Keratinocyte (primary cell): Measurements from ENCODE around the gene DLEC1. TPM values are rescaled to one million over a fixed set of nuclear protein-coding genes. Genes with fewer than 3 reads are reported as not detected.

Experiments used
- DNase-seq: peaks from one replicate; pipeline ENCODE4 v3.0.0-alpha.2; 2011; ENCODE audit warnings: low read depth, missing footprints, low spot score
- FAIRE-seq: peaks from 2 replicates; lab custom pipeline; 2011; peaks lifted over from hg19 to GRCh38; lab: Jason Lieb, UNC
- H2AFZ ChIP-seq: 2 replicates; pipeline ENCODE4 v1.6.0; 2012; ENCODE audit warnings: low read length, control low read depth, inconsistent platforms; ENCODE audit not compliant: control insufficient read depth
- H3K27ac ChIP-seq: 2 replicates; pipeline ENCODE4 v1.5.1; 2011; ENCODE audit warnings: low read length; ENCODE audit not compliant: control insufficient read depth, insufficient read depth
- H3K27me3 ChIP-seq: 3 replicates; pipeline ENCODE4 v1.6.0; 2011; ENCODE audit warnings: low read length; ENCODE audit not compliant: control insufficient read depth, insufficient read depth; ENCODE audit errors: extremely low read depth
- H3K36me3 ChIP-seq, 2 experiments: 2 replicates in 1 of 2; 3 replicates in 1 of 2; pipeline ENCODE4 v1.5.1; 2011; ENCODE audit warnings: low read length in 2 of 2, mild to moderate bottlenecking in 1 of 2; ENCODE audit not compliant: control insufficient read depth in 2 of 2, insufficient read depth in 2 of 2; ENCODE audit errors: extremely low read depth in 1 of 2
- H3K4me1 ChIP-seq: 3 replicates; pipeline ENCODE4 v1.5.1; 2011; ENCODE audit warnings: low read length; ENCODE audit not compliant: control insufficient read depth, insufficient read depth; ENCODE audit errors: extremely low read depth
- H3K4me2 ChIP-seq: 3 replicates; pipeline ENCODE4 v1.6.0; 2011; ENCODE audit warnings: low read depth, low read length; ENCODE audit not compliant: control insufficient read depth, insufficient read depth; ENCODE audit errors: extremely low read depth
- H3K4me3 ChIP-seq, 3 experiments: fragments of 200-600 bp in 1 of 3; sonication (generic) in 1 of 3; 2 replicates in 2 of 3; 3 replicates in 1 of 3; pipeline ENCODE4 v1.5.1; 2011 to 2016; ENCODE audit warnings: low read length in 3 of 3, mild to moderate bottlenecking in 3 of 3, control low read depth in 2 of 3, inconsistent platforms in 1 of 3, low read depth in 1 of 3, mixed read lengths in 1 of 3, mixed run types in 1 of 3, moderate library complexity in 1 of 3; ENCODE audit not compliant: control insufficient read depth in 2 of 3, insufficient read depth in 2 of 3; ENCODE audit errors: extremely low read depth in 1 of 3
- H3K79me2 ChIP-seq: 2 replicates; pipeline ENCODE4 v1.6.0; 2012; ENCODE audit warnings: low read length; ENCODE audit not compliant: control insufficient read depth, insufficient read depth
- H3K9ac ChIP-seq: 3 replicates; pipeline ENCODE4 v1.6.0; 2011; ENCODE audit warnings: low read length; ENCODE audit not compliant: control insufficient read depth, insufficient read depth; ENCODE audit errors: extremely low read depth
- H3K9me1 ChIP-seq: 3 replicates; pipeline ENCODE4 v1.6.0; 2011; ENCODE audit warnings: low read length; ENCODE audit not compliant: control insufficient read depth, insufficient read depth; ENCODE audit errors: extremely low read depth
- H3K9me3 ChIP-seq: 2 replicates; pipeline ENCODE4 v1.5.1; 2012; ENCODE audit warnings: low read depth, low read length; ENCODE audit not compliant: control insufficient read depth
- H4K20me1 ChIP-seq: 3 replicates; pipeline ENCODE4 v1.6.0; 2011; ENCODE audit warnings: low read length; ENCODE audit not compliant: control insufficient read depth, insufficient read depth; ENCODE audit errors: extremely low read depth
- EZH2 ChIP-seq: IDR thresholded peaks from one replicate; pipeline ENCODE4 v1.6.1; 2012; ENCODE audit warnings: inconsistent platforms, mild to moderate bottlenecking, low read length, moderate library complexity
- dilution Hi-C: fragments of 300-500 bp; cut with MboI; formaldehyde crosslinking; loops from one replicate; pipeline ENCODE4 v1.7.0; 2020; ENCODE audit warnings: low sequenced_read_pairs; ENCODE audit not compliant: extremely low pct_ligation_motif_present
- polyA plus RNA-seq, 5 experiments: library from polyadenylated mRNA; depleted of rRNA in 3 of 5; stranded (reverse) in 3 of 5; stranded (forward) in 1 of 5; unstranded in 1 of 5; fragments of >200 nt; gene quantifications; 1 replicate in 1 of 5; 2 replicates in 3 of 5; 3 replicates in 1 of 5; pipeline versions ENCODE4 v1.2.1 to v1.2.3, GENCODE V29; 2011 to 2012; ENCODE audit warnings: missing spikeins in 2 of 5, low read depth in 1 of 5, low replicate concordance in 1 of 5
- TF ChIP-seq, protein P1 (sequence below), 3 experiments: IDR thresholded peaks in 1 of 3; conservative IDR thresholded peaks in 1 of 3; optimal IDR thresholded peaks in 1 of 3; 2 replicates in 2 of 3; 3 replicates in 1 of 3; pipeline versions ENCODE3 to v1.5.1; 2011; ENCODE audit warnings: low read length in 3 of 3, mild to moderate bottlenecking in 3 of 3, moderate library complexity in 2 of 3, control low read depth in 1 of 3, inconsistent platforms in 1 of 3; ENCODE audit not compliant: insufficient read depth in 2 of 3; ENCODE audit errors: extremely low read depth in 1 of 3

Gene DLEC1
- polyA plus RNA-seq, 1 donor (not counting 4 experiments of a cell fraction or from before 2014, with no cell fraction given), result not detected

- TF ChIP-seq EZH2, result no peak
- TF ChIP-seq, protein P1, sequence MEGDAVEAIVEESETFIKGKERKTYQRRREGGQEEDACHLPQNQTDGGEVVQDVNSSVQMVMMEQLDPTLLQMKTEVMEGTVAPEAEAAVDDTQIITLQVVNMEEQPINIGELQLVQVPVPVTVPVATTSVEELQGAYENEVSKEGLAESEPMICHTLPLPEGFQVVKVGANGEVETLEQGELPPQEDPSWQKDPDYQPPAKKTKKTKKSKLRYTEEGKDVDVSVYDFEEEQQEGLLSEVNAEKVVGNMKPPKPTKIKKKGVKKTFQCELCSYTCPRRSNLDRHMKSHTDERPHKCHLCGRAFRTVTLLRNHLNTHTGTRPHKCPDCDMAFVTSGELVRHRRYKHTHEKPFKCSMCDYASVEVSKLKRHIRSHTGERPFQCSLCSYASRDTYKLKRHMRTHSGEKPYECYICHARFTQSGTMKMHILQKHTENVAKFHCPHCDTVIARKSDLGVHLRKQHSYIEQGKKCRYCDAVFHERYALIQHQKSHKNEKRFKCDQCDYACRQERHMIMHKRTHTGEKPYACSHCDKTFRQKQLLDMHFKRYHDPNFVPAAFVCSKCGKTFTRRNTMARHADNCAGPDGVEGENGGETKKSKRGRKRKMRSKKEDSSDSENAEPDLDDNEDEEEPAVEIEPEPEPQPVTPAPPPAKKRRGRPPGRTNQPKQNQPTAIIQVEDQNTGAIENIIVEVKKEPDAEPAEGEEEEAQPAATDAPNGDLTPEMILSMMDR (optimal IDR thresholded peaks at IDR 0.05 in 1 of 3, IDR thresholded peaks at IDR 0.05 in 1 of 3, conservative IDR thresholded peaks at IDR 0.05 in 1 of 3; ENCODE audit: extremely low read depth in 1 of 3, insufficient read depth in 2 of 3, low read length in 3 of 3), result no peak
- no peak overlapping the region for H3K4me2 ChIP-seq
- dilution Hi-C loops, result no loop called here
Measured at GRCh38 chr3:38088126-38089078, 49.4 kb downstream of the DLEC1 start.

GRCh38 chr3:38089163-38089562, 50.2 kb downstream of the DLEC1 start:
- Histone ChIP-seq H3K9me3 (no peaks in the 10 kb centered on the region), H3K36me3 (no peaks in the 10 kb centered on the region), H3K4me3 (no peak overlapping the region), H3K4me1 (no peaks in the 10 kb centered on the region), H3K27ac (no peak overlapping the region), H3K27me3 (peaks cover 14% of the 10 kb centered on the region), H3K79me2 (no peaks in the 10 kb centered on the region), H4K20me1 (no peaks in the 10 kb centered on the region), H3K9me1 (no peaks in the 10 kb centered on the region), H3K9ac (no peak overlapping the region), H3K4me2 (no peak overlapping the region), H2AFZ (no peak overlapping the region)
- dilution Hi-C loops, result no loop called here
- DNase-seq, result no peak
- TF ChIP-seq, protein P1 (optimal IDR thresholded peaks at IDR 0.05 in 1 of 3, IDR thresholded peaks at IDR 0.05 in 1 of 3, conservative IDR thresholded peaks at IDR 0.05 in 1 of 3; ENCODE audit: extremely low read depth in 1 of 3, insufficient read depth in 2 of 3, low read length in 3 of 3), result no peak
- no peak for TF ChIP-seq EZH2
- FAIRE-seq, result no peak

More at GRCh38 chr3:38088126-38089078, 49.4 kb downstream of the DLEC1 start:
- no peaks in the 10 kb centered on the region for H3K9me1 ChIP-seq
- FAIRE-seq, result no peak
- H3K27me3 ChIP-seq, result peaks cover 11% of the 10 kb centered on the region
- H2AFZ ChIP-seq, result no peak overlapping the region
- H3K27ac ChIP-seq, result no peak overlapping the region
- H3K4me1 ChIP-seq, result no peaks in the 10 kb centered on the region
- no peaks in the 10 kb centered on the region for H3K9me3 ChIP-seq
- no peak for DNase-seq
- no peak overlapping the region for H3K9ac ChIP-seq
- H4K20me1 ChIP-seq, result no peaks in the 10 kb centered on the region
- no peaks in the 10 kb centered on the region for H3K36me3 ChIP-seq
- H3K4me3 ChIP-seq, result no peak overlapping the region
- no peaks in the 10 kb centered on the region for H3K79me2 ChIP-seq
